HEK293 (cell line): ENCODE results near the gene METTL26.
A peak's percentile ranks its signal among the peaks of the same experiment; 100 is the strongest.

Experiments
- GFI1B ChIP-seq: fragments of 450-650 bp; formaldehyde crosslinking; IDR thresholded peaks from 2 replicates; pipeline ENCODE4 v1.5.1; 2016; ENCODE audit warnings: missing biosample characterization, missing genetic modification characterization
- IKZF3 ChIP-seq: fragments of 450-650 bp; IDR thresholded peaks from 2 replicates; pipeline ENCODE4 v1.5.0; 2018; ENCODE audit warnings: missing biosample characterization, mild to moderate bottlenecking, missing genetic modification characterization, moderate library complexity
- WT1 ChIP-seq: fragments of 450-650 bp; formaldehyde crosslinking; IDR thresholded peaks from 2 replicates; pipeline ENCODE4 v1.5.1; 2016; ENCODE audit warnings: missing biosample characterization, missing genetic modification characterization
- ZBTB48 ChIP-seq: fragments of 450-650 bp; formaldehyde crosslinking; IDR thresholded peaks from 2 replicates; pipeline ENCODE4 v1.5.1; 2016; ENCODE audit warnings: missing biosample characterization, missing genetic modification characterization
- ZBTB49 ChIP-seq: fragments of 450-650 bp; formaldehyde crosslinking; IDR thresholded peaks from 2 replicates; pipeline ENCODE4 v1.5.1; 2016; ENCODE audit warnings: missing biosample characterization, missing genetic modification characterization, low read depth
- ZNF121 ChIP-seq: fragments of 450-650 bp; formaldehyde crosslinking; IDR thresholded peaks from 2 replicates; pipeline ENCODE4 v1.5.1; 2016; ENCODE audit warnings: missing biosample characterization, missing genetic modification characterization
- ZNF184 ChIP-seq: fragments of 450-650 bp; IDR thresholded peaks from 2 replicates; pipeline ENCODE4 v1.5.1; 2018; ENCODE audit warnings: missing biosample characterization, mild to moderate bottlenecking, missing genetic modification characterization
- ZNF24 ChIP-seq: fragments of 450-650 bp; formaldehyde crosslinking; IDR thresholded peaks from 2 replicates; pipeline ENCODE4 v1.5.1; 2016; ENCODE audit warnings: missing biosample characterization, missing genetic modification characterization
- ZNF248 ChIP-seq: fragments of 450-650 bp; formaldehyde crosslinking; IDR thresholded peaks from 2 replicates; pipeline ENCODE4 v1.5.1; 2017; ENCODE audit warnings: missing biosample characterization, missing genetic modification characterization
- ZNF26 ChIP-seq: fragments of 450-650 bp; formaldehyde crosslinking; IDR thresholded peaks from 2 replicates; pipeline ENCODE4 v1.5.1; 2016; ENCODE audit warnings: missing biosample characterization, missing genetic modification characterization
- ZNF311 ChIP-seq: fragments of 450-650 bp; formaldehyde crosslinking; IDR thresholded peaks from 2 replicates; pipeline ENCODE4 v1.5.1; 2017; ENCODE audit warnings: missing biosample characterization, missing genetic modification characterization, borderline replicate concordance
- ZNF335 ChIP-seq: fragments of 450-650 bp; formaldehyde crosslinking; conservative IDR thresholded peaks from 2 replicates; pipeline ENCODE4 v1.5.1; 2016; ENCODE audit warnings: missing biosample characterization, missing genetic modification characterization
- ZNF341 ChIP-seq: fragments of 450-650 bp; formaldehyde crosslinking; IDR thresholded peaks from 2 replicates; pipeline ENCODE4; 2016; ENCODE audit warnings: low read depth, missing biosample characterization, missing genetic modification characterization
- ZNF37A ChIP-seq: fragments of 450-650 bp; IDR thresholded peaks from 2 replicates; pipeline ENCODE4 v1.5.1; 2018; ENCODE audit warnings: missing biosample characterization, missing genetic modification characterization
- ZNF391 ChIP-seq: fragments of 450-650 bp; formaldehyde crosslinking; IDR thresholded peaks from 2 replicates; pipeline ENCODE4 v1.5.1; 2016; ENCODE audit warnings: low read depth, missing biosample characterization, missing genetic modification characterization, borderline replicate concordance
- ZNF518A ChIP-seq: fragments of 450-650 bp; formaldehyde crosslinking; conservative IDR thresholded peaks from 2 replicates; pipeline ENCODE4 v1.5.1; 2016; ENCODE audit warnings: low read depth, missing biosample characterization, missing genetic modification characterization
- ZNF530 ChIP-seq: fragments of 450-650 bp; formaldehyde crosslinking; IDR thresholded peaks from 2 replicates; pipeline ENCODE4 v1.5.1; 2016; ENCODE audit warnings: low read depth, missing biosample characterization, missing genetic modification characterization
- ZNF610 ChIP-seq: fragments of 450-650 bp; formaldehyde crosslinking; IDR thresholded peaks from 2 replicates; pipeline ENCODE4 v1.5.1; 2016; ENCODE audit warnings: missing biosample characterization, missing genetic modification characterization, borderline replicate concordance
- ZNF621 ChIP-seq: fragments of 450-650 bp; formaldehyde crosslinking; IDR thresholded peaks from 2 replicates; pipeline ENCODE4 v1.5.1; 2017; ENCODE audit warnings: missing biosample characterization, missing genetic modification characterization
- ZNF704 ChIP-seq: fragments of 450-650 bp; formaldehyde crosslinking; IDR thresholded peaks from 2 replicates; pipeline ENCODE4 v1.5.1; 2016; ENCODE audit warnings: missing biosample characterization, missing genetic modification characterization
- ZNF707 ChIP-seq: fragments of 450-650 bp; formaldehyde crosslinking; IDR thresholded peaks from 2 replicates; pipeline ENCODE4 v1.5.1; 2016; ENCODE audit warnings: missing biosample characterization, missing genetic modification characterization
- ZNF830 ChIP-seq: fragments of 450-650 bp; IDR thresholded peaks from 2 replicates; pipeline ENCODE4 v1.5.0; 2018; ENCODE audit warnings: missing biosample characterization, missing genetic modification characterization, low read depth, mild to moderate bottlenecking, moderate library complexity
- TF ChIP-seq, protein P1 (sequence below): fragments of 450-650 bp; formaldehyde crosslinking; IDR thresholded peaks from 2 replicates; pipeline ENCODE4 v1.5.1; 2016; ENCODE audit warnings: missing biosample characterization, missing genetic modification characterization, borderline replicate concordance

The METTL26 gene

GRCh38 chr16:679814-680624 is 43.9 kb upstream of the METTL26 start, which contains the start of gene STUB1 (continued):
- TF ChIP-seq ZBTB48 (tag by site-specific recombination), result 0 out of 2 replicates have a peak, but pooled peaks have one; percentile 36
- no peak for TF ChIP-seq ZNF518A
- TF ChIP-seq ZNF621 (tag by site-specific recombination), result no peak
- no peak for TF ChIP-seq IKZF3
- no peak for TF ChIP-seq ZNF707 (tag by site-specific recombination)
- TF ChIP-seq WT1 (tag by site-specific recombination), result peak; percentile 19; the same call in 1 of the 2 replicates
- TF ChIP-seq ZBTB49 (tag by site-specific recombination), result no peak
- TF ChIP-seq ZNF391 (tag by site-specific recombination), result peak; percentile 71; the same call in 1 of the 2 replicates
- no peak for TF ChIP-seq ZNF830 (tag by site-specific recombination)
- no peak for TF ChIP-seq ZNF24 (tag by site-specific recombination)
- no peak for TF ChIP-seq ZNF311
- no peak for TF ChIP-seq ZNF26 (tag by site-specific recombination)
- TF ChIP-seq, protein P1, sequence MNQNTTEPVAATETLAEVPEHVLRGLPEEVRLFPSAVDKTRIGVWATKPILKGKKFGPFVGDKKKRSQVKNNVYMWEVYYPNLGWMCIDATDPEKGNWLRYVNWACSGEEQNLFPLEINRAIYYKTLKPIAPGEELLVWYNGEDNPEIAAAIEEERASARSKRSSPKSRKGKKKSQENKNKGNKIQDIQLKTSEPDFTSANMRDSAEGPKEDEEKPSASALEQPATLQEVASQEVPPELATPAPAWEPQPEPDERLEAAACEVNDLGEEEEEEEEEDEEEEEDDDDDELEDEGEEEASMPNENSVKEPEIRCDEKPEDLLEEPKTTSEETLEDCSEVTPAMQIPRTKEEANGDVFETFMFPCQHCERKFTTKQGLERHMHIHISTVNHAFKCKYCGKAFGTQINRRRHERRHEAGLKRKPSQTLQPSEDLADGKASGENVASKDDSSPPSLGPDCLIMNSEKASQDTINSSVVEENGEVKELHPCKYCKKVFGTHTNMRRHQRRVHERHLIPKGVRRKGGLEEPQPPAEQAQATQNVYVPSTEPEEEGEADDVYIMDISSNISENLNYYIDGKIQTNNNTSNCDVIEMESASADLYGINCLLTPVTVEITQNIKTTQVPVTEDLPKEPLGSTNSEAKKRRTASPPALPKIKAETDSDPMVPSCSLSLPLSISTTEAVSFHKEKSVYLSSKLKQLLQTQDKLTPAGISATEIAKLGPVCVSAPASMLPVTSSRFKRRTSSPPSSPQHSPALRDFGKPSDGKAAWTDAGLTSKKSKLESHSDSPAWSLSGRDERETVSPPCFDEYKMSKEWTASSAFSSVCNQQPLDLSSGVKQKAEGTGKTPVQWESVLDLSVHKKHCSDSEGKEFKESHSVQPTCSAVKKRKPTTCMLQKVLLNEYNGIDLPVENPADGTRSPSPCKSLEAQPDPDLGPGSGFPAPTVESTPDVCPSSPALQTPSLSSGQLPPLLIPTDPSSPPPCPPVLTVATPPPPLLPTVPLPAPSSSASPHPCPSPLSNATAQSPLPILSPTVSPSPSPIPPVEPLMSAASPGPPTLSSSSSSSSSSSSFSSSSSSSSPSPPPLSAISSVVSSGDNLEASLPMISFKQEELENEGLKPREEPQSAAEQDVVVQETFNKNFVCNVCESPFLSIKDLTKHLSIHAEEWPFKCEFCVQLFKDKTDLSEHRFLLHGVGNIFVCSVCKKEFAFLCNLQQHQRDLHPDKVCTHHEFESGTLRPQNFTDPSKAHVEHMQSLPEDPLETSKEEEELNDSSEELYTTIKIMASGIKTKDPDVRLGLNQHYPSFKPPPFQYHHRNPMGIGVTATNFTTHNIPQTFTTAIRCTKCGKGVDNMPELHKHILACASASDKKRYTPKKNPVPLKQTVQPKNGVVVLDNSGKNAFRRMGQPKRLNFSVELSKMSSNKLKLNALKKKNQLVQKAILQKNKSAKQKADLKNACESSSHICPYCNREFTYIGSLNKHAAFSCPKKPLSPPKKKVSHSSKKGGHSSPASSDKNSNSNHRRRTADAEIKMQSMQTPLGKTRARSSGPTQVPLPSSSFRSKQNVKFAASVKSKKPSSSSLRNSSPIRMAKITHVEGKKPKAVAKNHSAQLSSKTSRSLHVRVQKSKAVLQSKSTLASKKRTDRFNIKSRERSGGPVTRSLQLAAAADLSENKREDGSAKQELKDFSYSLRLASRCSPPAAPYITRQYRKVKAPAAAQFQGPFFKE (tag by site-specific recombination), result no peak
- TF ChIP-seq ZNF37A (tag by site-specific recombination), result no peak
- TF ChIP-seq ZNF121, result no peak
- TF ChIP-seq ZNF704 (tag by site-specific recombination), result no peak
- TF ChIP-seq ZNF530, result no peak
- TF ChIP-seq ZNF335, result no peak; the same call in 1 of the 2 replicates
- TF ChIP-seq ZNF610, result peak; percentile 62; the same call in 1 of the 2 replicates
- TF ChIP-seq GFI1B, result no peak
- no peak for TF ChIP-seq ZNF248 (tag by site-specific recombination)
- no peak for TF ChIP-seq ZNF184 (tag by site-specific recombination)
- TF ChIP-seq ZNF341 (tag by site-specific recombination), result peak; percentile 97
